NCI-H1092 treated with DMSO at 0.1 percent for 48 hours (cell line): Measurements from ENCODE around the gene SDR9C7.
"Not testable (repeated sequence)": the region's sequence is repeated elsewhere in the genome, so short reads cannot be mapped to it uniquely, and the experiment has no call there.

ENCODE experiments used
- DNase-seq: peaks from one replicate; lab custom pipeline; 2025; lab: John Stamatoyannopoulos, UW

SDR9C7 gene

DNA sequence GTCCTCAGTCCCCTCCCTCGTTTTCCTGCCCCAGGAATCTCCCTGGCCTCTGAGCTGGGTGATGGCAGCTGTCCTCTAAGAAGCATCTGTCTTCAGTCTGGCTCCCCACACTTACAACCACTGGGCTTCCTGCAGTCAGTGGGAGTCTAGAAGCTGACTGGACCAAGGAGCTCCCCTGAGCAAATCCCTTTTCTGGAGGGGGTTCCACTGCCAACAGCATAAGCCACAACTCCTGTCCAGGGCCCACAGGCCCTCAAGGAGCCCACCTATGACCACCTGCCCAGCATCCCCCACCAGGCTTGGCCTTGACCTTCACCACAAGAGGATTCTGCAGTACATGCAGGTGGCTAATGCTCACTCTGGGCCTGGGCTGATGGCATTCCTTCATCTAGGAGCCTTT, 19.1 kb upstream of the SDR9C7 start:
- DNase-seq = no peak

DNA sequence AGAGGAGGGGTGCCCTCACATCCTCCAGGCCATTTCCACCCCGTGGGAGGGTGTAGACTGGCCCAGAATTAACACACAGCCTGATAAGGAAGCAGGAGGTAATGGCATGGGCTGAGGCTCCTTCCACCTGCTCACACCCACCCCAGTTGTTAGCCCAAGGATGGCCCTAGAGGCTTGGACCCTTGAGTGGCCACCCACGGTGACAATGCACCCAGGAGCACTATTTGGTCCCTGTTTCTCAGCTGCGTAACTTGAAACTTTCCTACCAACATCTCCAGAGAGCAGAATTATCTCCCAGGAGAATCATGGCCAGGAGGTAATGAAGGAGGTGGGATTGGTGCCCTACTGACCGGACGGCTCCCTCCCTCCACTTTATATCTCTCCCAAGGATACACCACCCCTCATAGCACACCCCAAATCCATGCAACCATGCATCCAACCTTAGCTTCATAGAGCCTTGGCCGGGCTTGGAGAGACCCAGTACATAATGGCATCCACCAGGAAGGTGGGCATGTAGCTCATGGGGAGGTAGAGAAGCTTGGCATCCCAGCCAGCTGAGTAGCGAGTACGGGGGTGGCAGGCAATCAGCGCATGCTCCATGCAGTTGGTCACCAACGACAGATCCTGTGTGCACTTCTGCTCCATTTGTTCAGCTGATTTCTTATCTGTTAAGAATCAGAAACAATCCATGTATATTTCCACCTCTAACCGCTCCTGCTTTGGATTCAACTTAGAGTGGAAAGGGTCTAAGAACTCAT, 17.6 kb upstream of the SDR9C7 start:
- DNase-seq = no peak

DNA sequence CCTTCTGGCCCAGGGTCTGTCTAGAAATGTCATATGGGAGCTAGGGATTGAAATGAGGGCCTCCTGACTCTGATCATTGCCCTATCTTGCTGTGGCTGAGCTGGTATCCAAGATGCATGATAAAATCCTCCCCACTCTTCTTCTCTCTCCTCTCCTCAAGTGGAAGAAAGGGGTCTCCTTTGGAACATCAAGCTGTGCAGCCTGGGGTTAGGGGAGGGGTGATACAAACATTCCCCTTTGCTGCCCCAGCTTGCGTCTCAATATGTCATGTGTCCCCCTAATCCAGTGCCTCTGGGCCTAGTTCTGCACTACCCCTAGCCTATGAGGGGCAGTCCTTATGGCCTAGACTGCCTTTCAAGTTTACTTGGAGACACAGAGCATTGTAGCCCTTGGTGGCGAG, 14.7 kb upstream of the SDR9C7 start:
- DNase-seq = no peak

DNA sequence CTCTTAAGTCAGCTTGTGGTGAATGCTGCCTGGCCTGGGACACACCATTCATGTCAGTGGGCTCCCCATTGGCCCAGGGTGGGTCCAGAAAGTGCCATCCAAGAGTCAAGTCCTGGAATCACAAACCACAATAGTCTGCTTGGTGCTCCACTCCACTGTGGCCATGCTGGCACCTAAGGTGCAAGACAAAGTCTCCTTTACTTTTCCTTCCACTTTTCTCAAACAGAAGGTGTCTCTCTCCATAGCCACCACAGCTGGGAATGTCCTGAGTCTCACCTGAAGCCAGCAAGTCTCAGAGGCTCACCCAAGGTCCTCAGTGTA, 14.2 kb upstream of the SDR9C7 start:
- no peak for DNase-seq

DNA sequence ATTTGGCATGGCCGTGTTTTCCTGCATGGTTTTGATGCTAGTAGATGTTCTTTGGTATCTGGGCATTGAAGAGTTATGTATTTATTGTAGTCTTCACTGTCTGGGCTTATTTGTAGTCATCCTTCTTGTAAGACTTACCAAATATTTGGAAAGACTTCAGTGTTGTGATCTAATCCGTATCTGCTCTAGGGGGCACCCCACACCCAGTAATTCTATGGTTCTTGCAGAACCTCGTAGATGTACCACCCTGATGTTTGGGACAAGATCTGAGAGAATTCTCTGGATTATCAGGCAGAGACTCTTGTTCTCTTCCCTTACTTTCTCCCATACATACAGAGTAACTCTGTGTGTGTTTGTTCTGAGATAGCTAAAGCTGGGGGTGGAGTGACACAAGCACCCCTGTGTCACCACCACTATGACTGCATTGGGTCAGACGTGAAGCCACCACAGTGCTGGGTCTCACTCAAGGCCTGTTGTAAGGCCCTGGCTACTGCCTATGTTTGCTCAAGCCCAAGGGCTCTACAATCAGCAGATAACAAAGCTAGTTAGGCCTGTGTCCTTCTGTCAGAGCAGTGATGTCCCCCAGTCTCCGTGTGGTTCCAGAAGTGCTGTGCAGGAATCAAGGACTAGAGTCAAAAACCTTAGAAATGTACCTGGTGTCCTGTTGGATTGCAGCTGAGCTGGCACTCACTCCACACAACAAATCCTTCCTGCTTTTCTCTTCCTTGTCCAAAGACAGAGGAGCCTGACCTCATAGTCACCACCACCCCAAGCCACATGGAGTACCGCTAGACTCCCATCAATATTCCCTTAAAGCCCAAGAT, 13.6 kb upstream of the SDR9C7 start:
- DNase-seq = no peak

DNA sequence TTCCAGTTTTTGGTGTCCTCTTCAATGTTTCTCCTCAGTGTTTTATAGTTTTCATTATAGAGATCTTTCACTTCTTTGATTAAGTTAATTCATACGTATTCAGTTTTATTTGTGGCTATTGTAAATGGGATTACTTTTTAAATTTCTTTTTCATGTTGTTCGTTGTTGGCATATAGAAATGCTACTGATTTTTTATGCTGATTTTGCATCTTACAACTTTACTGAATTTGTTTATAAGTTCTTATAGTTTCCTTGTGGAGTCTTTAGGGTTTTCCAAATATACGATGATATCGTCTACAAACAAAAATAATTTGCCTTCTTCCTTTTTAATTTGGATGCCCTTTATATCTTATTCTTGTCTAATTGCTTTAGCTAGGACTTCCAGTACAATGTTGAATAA, 9.7 kb upstream of the SDR9C7 start:
- no peak for DNase-seq

DNA sequence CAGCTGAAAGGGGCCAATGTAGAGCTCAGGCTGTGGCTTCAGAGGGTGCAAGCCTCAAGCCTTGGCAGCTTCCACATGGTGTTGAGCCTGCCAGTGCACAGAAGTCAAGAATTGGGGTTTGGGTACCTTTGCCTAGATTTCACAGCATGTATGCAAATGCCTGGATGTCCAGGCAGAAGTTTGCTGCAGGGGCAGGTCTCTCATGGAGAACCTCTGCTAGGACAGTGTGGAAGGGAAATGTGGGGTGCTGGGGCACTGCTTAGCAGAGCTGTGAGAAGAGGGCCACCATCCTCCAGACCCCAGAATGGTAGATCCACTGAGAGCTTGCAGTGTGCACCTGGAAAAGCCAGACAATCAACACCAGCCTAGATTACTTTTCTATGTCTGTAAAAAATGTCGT, 9.2 kb upstream of the SDR9C7 start:
- DNase-seq = not testable (repeated sequence)

DNA sequence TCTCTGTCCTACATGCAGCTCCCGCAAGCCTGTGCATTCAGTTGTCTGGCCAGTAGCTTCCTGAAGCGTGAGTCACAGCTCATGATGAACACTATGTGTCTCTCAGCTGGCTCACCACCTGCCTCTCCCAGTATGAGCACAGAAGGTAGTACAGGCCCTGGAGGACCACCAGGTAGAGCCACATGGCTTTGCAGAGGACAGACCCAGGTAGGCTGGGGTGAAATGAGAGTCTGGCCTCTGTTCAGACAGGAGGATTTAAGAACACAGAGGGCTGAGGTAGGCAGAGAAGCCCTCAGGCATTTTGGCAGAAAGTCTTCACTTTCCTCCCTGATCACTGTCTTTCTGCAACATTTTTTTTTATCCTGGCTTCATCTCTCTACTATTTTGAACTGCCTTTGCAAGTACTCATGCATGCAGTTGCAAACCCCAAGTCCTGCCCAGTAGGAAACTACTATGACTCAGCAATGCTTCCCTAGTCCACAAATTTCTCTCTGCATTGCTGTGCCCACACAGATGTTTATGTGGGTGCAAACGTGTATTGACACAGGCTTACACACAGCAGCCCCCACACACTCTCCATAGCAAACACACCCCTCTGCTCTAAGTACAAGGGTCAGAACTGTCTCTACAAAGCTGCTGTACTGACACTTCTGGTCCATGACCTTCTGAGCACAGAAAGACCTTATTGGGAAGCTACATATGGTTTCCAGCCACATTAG, 7.2 kb upstream of the SDR9C7 start:
- no peak for DNase-seq

DNA sequence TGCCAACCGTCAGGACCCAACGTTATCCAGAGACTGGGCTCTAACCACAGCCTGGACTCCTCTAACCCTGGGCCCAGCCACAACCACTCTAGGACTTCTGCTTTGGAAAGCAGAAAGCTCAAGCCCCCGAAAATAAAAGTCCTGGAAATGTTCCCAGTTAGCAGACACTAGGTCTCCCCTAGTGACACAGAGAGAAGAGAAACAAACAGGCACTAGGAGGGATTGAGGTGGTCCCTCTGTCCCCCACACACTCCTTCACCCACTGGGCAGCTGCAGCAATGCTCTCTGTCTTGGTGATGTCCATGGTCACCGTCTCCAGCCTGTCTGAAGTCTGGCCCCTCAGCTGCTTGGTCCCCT, 6.7 kb upstream of the SDR9C7 start:
- DNase-seq = not testable (repeated sequence)

DNA sequence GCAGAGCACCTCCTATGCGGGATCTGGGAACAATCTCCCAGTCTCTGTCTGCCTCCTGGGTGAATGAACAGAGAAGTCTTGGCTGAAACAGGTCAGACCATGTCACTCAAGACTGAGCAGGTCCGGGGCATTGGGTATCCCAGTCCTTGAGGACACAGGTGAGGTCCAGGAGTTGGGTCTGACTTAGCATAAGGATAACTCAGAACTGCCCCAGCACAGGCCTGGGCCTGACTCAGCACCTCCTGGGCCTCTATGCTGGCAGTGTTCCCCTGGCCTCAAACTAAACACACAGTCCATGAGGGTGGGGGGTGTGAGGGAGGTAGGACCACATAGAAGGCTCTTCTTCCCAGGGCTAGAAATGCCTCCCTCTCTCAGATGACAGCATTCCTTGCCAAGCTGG, 1.5 kb upstream of the SDR9C7 start:
- no peak for DNase-seq

DNA sequence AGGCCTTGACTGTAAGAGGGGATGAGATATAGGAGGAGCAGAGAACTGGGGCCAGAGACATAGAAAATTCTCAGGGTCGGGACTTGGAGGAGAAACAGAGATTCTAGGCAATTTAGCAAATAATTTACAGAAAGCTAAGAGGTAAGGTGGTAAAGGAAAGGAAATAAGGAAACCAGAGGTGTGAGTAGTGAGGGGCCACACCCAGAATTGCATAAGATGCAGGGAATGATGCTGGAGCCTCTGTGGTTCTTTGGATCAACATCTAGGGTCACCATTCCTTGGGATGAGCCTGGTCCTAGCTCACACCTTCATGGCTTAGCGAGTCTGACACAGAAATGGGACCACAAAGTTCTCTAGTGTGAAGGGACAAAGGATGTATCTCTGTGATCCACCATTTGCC, 949 bp upstream of the SDR9C7 start:
- no peak for DNase-seq

DNA sequence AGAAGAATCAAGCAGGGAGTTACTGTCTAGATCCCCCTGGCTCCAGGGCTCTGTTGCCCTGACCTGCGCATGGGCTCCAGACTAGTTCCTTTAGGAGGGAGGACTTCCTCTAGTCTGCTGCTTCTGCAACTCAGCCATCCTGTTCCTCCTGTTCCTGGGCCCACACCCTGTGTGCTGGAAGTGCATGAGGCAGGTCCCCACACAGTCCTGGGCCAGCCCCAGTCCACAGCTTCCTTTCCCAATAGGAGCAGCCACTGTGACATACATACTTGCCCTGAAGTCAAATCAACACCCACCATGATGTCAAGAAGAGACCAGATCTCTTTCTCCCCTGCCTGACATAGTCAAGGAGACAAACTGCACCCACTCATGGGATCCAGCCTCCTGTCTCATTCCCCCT, 1.3 kb downstream of the SDR9C7 start:
- DNase-seq = no peak

DNA sequence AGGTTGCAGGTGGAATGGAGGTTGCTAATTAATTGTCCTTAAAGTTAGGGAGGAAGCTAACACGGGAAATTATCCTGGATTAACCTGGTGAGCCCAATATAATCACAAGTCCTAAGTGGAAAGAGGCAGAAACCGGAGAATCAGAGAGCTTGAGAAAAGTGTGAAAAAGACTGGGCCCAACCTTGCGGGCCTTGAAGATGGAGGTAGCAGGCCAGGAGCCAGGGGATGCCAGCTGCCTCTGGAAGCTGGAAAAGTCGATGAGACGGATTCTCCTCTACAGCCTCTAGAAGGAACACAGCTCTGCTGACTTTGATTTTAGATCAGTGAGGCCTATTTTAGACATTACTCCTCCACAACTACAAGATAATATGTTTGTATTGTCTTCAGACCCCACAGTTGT, 2.1 kb downstream of the SDR9C7 start:
- DNase-seq = no peak

DNA sequence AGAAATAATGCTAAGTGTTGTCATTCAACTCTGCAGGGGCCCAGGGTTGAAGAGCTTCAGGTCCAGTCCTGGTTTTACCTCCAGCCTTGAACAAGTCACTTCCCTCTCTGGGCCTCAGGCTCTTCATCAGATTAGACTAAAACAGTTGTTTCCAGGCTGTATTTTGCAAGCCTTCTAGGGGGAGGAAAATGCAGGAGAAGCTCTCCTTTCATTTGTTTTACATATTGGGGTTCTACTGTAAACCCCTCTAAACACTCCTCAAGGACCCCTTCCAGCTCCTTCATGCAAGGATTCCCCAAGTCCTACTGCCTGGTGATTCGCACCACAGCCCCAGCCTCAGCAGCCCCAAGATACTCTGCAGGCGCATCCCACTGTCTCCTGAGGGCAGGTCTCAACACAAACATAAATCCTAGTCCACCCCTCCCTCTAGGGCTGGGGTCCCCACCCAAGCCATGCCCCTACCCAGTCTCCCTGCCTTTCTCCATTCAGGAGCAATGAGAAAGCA, 2.7 kb downstream of the SDR9C7 start:
- DNase-seq = no peak

DNA sequence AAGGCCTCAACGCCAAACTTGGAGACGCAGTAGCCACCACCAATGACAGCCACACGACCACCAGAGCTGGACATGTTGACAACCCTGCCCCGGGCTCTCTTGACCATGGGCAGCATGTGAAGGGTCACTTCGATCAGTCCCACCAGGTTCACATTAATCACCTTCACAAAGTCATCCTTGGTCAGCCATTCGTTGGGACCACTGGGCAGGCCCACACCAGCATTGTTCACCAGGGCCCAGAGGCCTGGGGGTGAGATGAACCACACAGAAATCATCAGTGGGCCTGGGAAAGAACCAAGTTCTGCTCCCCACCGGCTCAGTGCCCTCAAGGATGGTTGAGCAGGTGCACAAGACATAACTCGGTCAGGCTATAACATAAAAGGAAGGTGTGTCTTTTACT, 4.0 kb downstream of the SDR9C7 start:
- no peak for DNase-seq

DNA sequence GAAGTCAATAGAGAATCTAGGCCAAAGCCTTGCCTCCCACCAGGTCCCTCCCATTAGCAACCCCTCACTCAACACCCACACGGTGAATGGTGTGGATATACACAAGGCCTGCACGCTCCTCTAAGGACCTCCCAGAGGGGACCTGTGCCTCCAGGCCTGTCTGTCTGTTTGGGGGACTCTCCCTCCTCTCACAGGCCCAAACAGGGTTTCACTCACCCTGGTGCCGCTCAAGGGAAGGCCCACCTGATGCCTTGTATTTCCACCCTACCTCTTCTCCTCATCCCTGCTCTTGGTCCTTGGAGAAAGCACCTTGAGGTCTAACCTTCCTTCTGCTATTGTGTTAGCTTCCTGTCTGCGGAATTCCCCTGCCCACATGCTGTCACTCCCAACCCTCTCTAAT, 4.4 kb downstream of the SDR9C7 start:
- no peak for DNase-seq

DNA sequence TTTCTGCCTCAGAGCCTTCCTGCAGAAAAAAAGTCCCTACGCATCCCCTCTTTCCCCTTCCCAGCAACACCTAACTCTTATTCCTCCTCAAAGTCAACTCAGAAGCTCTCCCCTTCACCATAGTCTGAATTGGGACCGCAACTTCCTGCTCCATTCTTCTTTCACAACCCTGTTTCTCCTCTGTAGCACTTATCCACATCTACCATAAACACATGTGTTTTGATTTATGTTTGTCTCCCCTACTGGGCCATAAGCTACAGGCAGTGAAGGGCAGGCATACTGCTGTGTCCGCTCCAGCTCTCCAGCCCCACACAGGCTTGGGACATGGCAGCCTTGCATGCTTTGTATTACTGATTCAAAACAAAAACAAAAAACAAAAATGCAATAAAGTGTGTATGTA, 5.9 kb downstream of the SDR9C7 start:
- no peak for DNase-seq

DNA sequence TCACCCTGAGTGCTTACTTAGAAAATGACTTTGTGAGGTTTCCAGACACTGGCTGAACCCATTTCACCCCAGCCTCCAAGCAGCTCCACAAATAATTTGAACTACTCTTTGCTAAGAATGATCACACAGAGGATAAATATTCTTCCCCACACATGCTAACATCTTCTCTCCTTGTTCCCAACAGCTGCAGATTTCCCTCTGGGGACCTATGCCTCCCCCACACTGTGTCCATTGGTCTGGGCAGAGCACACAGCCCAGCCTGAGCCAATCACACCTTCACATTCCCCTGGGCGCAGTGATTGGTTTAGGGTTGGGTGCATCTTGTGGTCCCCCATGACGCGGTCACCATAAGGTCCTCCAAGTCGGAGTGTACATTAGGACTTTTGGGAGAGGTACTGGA, 6.9 kb downstream of the SDR9C7 start:
- no peak for DNase-seq

DNA sequence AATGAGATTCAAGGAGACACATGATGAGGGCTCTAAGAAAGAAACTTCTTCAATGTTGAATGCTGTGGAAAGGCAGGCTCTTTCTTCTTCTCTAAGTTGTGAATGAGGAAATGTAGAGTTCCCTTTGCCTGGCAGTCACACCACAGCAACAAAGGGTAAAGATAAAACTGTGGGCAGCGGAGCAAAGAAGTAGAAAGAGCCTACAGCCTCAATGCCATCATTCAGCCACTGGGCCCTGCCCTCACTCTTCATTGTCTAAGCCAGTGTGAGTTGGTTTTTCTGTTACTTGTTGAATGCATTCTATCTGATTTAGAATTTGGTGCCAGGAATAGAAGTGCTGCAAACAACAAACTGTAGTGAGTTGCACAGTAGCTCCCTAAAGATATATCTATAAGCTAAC, 12.2 kb downstream of the SDR9C7 start:
- no peak for DNase-seq

DNA sequence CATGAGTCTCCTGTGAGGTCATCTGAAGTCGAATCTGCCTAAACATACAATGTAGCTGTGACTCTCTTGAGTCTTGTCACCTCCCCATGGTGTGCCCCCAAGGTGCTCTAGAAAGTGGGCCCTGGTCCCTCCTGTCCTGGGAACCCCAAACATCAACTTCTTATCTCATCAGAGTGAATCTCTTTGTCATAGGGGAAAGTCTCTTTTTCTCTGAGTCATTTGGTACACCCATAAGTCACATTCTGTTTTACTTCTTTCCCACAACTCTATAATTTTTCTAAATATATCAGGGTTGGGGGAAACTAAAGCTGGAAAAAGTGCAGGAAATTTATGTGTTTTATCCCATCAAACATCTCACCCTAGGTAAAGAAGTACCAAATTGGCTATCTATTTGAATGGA, 12.9 kb downstream of the SDR9C7 start:
- no peak for DNase-seq

DNA sequence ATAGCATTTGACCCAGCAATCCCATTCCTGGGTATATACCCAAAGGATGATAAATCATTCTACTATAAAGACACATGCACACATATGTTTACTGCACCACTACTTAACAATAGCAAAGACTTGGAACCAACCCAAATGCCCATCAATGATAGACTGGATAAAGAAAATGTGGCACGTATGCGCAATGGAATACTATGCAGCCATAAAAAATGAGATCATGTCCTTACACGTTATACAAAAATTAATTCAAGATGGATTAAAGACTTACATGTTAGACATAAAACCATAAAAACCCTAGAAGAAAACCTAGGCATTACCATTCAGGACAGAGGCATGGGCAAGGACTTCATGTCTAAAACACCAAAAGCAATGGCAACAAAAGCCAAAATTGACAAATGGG, 16.1 kb downstream of the SDR9C7 start:
- DNase-seq = not testable (repeated sequence)

DNA sequence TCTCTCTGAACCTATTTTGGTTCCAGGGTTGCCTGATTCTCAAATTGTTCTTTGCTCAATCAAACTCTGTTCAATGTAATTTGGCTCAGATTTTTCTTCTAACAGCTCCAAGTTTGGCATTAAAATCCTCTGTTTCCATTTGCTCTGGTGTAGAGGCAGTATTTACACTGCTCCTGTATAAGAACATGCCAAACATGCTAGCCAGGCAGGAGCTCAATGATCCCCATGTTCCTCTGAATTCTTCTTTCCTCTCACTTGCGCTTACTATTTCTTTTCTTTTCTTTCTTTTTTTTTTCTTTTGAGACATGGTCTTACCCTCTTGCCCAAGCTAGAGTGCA, 17.2 kb downstream of the SDR9C7 start:
- no peak for DNase-seq

DNA sequence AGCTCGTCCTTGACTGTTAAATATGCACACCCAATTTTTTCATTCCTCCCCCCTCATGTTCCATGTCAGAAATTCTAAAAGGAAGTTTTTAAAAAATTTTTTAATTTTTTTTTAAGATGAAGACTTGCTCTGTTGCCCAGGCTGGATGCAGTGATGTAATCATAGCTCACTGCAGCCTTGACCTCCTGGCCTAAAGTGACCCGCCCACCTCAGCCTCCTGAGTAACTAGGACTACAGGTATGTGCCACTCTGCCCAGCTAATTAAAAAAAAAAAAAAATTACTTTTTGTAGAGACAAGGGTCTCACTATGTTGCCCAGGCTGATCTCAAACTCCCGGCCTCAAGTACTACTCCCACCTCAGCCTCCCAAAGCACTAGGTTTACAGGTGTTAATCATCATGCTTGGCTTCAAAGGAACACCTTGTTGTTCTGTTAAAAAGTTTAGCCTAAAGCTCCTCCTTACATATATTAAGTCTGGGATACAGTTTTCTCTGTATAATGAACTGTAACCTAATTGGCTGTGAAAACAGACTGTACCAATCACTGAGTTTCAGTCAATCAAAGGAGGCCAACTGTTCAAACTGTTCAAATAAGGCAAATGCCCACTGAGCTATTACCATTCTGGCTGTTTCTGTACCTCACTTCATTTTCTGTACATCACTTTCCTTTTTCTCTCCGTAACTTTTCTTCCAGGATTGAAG, 17.8 kb downstream of the SDR9C7 start:
- DNase-seq = no peak
